ENCODE data around the gene PLVAP.

PLVAP gene

DNA sequence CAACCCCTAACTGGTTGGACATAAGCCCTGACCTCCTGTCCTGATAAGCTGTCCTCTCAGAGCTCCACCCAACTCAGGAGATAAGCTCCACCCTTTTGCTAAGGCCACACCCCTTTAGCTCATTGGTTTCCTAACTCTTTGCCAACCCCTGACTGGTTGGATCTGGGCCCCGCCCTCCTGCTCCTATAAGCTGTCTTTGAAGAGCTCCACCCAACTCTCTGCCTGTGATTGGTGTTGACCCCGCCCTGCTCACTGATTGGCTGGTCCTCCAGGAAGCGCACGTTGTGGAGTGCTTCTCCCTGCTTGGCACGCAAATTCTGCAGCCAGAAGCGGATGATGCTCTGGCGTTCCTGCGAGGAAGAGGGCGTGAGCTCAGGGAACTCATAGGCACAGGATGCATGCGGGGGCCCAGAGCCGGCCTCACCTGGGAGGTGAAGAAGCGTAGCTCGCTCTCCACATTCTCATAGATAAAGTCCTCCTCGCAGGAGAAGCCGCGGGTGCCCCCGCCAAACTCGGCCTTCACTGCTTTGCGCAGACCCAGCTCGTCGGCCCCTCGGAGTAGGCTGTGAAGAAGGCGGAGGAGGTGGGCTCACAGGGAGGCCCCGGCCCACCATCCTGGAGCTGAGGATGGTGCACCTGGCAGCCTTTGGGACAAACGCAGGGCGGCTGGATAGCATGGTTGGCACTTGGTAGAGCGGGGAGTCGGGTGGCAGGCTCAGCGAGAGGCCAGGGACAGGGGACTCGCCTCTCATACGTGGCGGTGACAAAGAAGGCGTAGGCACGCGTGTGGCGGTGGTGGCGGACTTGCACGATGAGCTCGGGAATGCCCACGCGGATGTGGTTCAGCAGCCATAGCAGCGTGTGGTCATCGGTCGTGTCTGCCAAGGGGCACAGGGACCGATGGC lies 44.2 kb downstream of the PLVAP start:
- DNase-seq, result no peak

DNA sequence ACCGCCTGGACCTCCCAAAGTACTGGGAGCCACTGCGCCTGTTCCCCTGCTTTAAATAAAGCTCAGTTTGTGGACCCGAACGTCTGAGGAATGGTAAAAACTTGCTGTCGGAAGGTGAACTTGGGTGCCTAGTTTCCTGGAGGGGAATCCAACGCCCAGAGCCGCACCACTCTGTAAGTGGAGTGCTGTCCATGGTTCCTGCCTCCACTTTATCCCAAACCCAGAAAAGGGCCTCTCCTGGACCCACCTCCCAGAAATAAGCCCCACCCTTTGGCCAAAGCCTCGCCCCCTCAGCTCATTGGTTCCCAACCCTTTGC lies 44.8 kb downstream of the PLVAP start:
- no peak for DNase-seq

GRCh38 chr19:17331045-17331558 lies 46.0 kb downstream of the PLVAP start:
- no peak for DNase-seq

- no peak for DNase-seq
Measured at GRCh38 chr19:17330262-17331044, 46.7 kb downstream of the PLVAP start.

- no peak for DNase-seq
Measured at GRCh38 chr19:17329366-17330261, 47.5 kb downstream of the PLVAP start.

GRCh38 chr19:17328517-17329365 lies 48.4 kb downstream of the PLVAP start:
- no peak for DNase-seq

- no peak for DNase-seq
Measured at GRCh38 chr19:17327654-17328516, 49.3 kb downstream of the PLVAP start.

GRCh38 chr19:17327068-17327653 lies 50.0 kb downstream of the PLVAP start:
- no peak for DNase-seq

DNA sequence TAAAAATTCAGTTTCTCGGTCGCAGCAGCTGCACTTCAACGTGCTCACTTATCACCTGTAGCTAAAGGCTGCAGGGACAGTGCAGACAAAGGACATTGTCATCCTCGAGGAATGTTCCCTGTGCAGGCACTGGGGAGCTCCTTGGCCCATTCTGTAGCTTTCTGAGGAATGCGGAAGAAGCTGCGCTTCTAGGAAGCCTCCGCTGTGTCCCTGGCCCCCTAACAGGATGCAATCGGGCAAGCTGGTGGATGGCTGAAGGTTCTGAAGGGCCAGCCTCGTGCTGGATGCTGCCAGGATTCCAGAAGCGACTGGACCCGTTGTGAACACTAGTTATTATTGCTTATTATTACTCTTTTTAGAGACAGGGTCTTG lies 50.6 kb downstream of the PLVAP start:
- DNase-seq, result no peak

DNA sequence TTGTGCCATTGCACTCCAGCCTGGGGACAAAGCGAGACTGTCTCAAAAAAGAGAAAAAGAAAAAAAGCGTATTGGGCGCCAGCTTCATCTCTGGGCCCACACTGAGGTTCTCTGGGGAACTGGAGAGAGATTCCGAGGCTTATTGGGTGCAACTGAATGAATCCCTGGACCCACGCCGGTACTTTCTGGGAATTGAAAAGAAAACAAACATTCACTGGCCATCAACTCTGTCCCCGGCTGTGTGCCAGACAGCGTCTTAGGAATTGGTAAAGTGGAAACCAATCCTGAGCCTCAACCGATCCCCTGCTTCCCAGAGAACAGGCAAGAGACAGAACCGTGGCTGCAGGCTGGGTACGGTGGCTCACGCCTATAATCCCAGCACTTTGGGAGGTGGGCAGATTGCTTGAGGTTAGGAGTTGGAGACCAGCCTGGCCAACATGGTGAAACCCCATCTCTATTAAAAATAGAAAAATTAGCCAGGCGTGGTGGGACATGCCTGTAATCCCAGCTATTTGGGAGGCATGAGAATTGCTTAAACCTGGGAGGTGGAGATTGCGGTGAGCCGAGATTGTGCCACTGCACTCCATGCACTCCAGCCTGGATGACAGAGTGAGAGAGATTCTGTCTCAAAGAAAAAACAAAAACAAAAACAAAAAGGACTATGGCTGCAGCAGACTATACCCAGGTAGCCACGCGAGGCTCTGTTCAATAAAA lies 51.1 kb downstream of the PLVAP start:
- DNase-seq, result no peak

DNA sequence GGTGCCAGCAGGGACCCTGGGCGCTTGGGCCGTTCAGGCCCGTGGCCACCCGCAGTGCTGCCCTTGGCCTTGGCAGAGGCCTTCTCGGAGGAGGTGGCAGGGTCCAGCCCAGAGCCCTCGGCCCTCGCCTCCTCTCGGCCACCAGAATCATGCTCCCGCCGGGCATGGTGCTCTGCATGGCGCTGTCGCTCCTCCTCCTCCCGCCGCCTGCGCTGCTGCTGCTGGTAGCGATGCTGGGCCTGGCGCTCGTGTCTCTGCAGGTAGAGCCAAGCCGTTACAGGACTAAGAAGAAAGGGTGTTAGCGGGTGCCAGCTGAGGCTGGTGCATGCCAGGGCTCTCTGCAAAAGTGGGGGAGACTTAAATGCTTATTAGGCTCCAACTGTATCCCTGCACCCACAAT lies 52.0 kb downstream of the PLVAP start:
- DNase-seq, result no peak

DNA sequence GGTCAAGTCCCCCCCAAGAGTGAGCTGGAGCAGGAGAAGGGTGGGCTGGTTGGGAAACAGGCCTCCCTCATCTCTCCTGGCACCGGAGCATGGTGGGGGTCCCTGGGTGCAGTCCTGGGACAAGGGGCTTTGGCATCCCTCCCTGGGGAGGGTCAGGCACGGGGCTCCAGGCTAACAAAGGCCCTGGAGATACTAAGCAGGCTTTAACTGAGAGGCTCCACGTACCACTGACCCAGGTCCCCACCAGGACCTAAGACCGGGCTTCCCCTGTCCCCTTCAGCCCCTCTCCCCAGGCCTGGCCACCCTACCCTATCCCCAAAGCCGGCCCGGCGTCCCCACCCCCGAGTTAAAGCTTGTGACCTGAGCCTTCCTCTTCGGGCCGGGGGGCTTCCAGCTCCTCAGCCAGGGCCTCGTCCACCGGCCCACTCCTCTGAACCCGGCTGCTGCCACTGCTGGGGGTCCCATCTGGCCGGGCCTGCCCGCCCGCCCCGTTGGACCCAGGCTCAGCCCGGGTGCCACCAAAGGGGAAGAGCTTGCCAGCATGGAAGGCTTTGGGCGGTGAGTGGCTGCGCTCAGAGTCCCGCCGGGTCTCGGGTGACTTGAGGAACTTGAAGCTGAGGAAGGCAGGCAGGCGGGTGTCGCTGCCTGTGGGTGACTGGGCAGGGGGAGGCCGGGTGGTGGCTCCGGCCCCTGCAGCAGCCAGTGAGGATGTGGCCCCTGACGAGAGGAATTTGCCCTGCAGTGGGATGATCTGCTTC lies 52.6 kb downstream of the PLVAP start:
- no peak for DNase-seq

GRCh38 chr19:17323964-17324332 lies 53.2 kb downstream of the PLVAP start:
- no peak for DNase-seq

DNA sequence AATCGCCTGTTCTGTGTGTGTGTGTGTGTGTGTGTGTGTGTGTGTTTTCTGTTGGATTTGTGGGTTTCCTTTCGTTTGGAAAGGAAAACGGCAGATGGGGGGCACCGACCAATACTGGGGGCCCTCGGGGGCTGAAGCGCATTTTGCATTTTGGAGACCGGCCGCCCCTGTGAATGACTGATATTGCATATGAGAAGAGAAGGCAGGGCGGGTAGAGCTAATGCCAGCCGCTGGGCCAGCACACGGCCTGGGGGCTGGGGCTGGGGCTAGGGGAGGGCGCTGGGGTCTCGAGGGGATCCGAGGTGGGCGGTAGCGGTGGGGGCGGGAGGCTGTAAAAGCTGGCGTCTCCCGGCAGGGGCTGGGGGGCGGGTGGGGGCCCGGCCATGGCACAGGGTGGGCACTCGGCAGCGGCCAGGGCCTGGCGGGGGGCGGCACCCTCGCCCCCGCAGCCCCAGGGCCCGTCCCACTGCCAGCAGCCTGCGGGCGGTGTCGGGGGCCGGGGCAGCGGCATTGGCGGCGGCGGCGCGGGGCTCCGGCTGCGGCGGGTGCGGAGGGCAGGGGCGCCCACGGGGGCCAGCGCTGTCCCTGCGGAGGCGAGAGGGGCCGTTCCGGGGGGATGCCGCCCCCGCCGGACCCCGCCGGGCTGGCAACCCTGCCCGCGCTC lies 53.7 kb downstream of the PLVAP start:
- DNase-seq, result no peak

GRCh38 chr19:17322854-17323253 lies 54.3 kb downstream of the PLVAP start:
- no peak for DNase-seq

- DNase-seq, result no peak
Measured at GRCh38 chr19:17321655-17322489, 55.3 kb downstream of the PLVAP start.

DNA sequence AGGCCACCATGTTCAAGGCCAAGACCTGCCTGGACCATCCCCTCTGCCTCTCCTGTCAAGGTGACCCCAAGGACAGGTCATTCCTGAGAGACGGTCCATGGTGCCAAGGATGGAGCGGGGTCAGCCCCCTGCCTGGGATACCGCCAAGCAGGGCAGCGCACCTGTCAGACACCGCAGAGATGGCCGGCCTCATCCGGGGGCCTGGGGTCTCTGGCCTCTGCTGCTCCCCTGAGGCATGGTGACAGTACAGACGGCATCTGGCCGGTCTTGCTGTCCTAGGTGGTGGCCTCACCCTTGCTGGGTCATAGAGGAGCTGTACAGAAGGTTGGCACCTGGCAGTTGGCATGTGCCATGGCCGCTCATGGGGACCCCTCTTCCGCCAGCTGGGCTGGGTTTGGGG lies 56.7 kb downstream of the PLVAP start:
- no peak for DNase-seq

Data from NCI-H1694 (cell line).